ENCODE data around the gene STK40. TPM values are rescaled to one million over a fixed set of nuclear protein-coding genes. Genes with fewer than 3 reads are reported as not detected.

Gene STK40, protein sequence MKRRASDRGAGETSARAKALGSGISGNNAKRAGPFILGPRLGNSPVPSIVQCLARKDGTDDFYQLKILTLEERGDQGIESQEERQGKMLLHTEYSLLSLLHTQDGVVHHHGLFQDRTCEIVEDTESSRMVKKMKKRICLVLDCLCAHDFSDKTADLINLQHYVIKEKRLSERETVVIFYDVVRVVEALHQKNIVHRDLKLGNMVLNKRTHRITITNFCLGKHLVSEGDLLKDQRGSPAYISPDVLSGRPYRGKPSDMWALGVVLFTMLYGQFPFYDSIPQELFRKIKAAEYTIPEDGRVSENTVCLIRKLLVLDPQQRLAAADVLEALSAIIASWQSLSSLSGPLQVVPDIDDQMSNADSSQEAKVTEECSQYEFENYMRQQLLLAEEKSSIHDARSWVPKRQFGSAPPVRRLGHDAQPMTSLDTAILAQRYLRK
- 14.5 and 14.6 TPM in 2 replicates for total RNA-seq (2014; rRNA removed; shearing (Covaris generic))
- 55.8 TPM in 2 replicates for polyA plus RNA-seq (2015; cell fraction: cytosol; rRNA removed)
- polyA plus RNA-seq (2015; cell fraction: nucleus; rRNA removed), result 29.8 and 36.3 TPM in 2 replicates

DNA sequence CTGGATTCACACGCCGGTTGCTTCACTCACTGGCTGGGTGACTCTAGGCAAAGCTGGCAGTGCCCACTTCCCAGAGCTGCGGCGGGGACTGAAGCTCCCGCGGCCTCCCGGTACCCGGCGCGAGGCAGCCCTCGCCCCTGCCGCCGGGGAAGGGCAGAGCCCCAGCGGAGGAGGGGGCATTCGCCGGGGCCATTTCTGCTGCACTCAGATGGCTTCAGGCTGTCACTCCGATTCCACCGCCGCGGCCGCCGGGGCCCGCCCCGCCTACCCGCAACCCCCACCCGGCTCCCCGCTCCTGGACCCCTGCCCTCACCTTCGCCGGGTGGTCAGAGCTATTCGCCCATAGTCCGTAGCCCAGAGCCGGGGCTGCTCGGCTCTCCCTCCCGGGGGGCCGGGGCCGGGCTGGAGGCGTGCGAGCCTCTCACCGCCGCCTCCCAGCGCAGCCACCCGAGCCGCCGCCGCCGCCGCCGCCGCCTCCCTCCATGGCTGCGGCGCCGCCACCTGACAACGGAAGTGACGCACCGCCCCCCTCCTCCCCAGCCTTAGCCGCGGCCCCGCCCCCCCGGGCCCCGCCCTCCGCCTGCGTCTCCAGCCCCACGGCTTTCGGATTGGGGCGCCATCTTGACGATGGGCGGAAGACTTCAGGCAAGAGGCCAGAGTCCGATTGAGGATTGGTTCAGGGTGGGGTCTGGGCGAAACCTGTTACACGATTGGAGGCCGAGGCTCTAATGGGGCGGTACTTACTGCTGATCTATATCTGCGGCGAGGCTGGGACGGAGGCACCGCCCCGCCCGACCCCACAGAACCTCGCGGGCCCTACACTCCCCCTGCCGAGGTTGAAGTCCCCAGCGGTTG is at the start of gene STK40:
Gene STK40, minus strand, starts transcription at position 515 of the 855 bp plus-strand sequence. CDS start 24,592 bp downstream, outside the sequence.
- in situ Hi-C loops (cut with HindIII; ENCODE audit: low pct_unique_long_range_greater_than_20kb, low sequenced_read_pairs), result no loop called here
- DNase-seq (ENCODE audit: low read depth, low spot score), result peak; percentile 99

DNA sequence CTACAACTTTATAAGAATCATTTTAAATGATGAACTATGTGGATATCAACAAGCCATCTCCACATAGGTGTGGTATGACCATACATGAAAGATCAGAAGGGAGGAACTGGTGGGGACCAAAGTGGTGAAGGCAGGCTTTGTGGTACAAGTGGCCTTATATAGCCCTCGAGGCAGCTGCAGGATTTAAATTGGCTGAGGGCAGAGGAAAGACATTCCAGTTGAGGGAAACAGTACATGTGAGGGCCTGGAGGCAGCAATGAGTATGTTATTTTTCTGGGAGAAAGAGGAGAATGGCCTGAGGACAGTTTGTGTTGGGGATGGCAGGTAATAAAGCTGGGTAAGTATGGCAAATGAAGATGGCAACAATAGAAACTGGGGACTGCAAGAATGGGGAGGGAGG is 47.4 kb upstream of the STK40 start:
- no peak for DNase-seq (ENCODE audit: low read depth, low spot score)
- in situ Hi-C loops (cut with HindIII; ENCODE audit: low pct_unique_long_range_greater_than_20kb, low sequenced_read_pairs), result no loop called here

DNA sequence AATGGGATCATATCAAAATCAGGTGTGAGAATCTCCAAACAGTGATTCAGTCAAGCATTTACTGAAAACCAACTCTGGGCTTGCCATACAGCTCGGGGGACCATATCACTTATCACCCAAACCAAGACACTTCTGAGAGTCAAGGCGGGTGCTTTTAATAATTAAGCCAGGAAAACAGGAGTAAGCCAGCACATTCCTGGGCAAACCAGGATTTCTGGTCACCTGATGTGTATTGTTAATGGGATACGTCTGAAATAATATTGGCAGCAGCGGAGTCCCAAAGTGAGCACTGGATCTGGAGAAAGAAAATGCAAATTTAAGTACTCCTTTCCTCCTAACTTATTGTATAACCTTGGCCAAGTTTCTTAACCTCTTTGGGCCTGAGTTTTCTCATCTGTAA is 46.9 kb upstream of the STK40 start:
- in situ Hi-C loops (cut with HindIII; ENCODE audit: low pct_unique_long_range_greater_than_20kb, low sequenced_read_pairs), result no loop called here
- DNase-seq (ENCODE audit: low read depth, low spot score), result no peak

DNA sequence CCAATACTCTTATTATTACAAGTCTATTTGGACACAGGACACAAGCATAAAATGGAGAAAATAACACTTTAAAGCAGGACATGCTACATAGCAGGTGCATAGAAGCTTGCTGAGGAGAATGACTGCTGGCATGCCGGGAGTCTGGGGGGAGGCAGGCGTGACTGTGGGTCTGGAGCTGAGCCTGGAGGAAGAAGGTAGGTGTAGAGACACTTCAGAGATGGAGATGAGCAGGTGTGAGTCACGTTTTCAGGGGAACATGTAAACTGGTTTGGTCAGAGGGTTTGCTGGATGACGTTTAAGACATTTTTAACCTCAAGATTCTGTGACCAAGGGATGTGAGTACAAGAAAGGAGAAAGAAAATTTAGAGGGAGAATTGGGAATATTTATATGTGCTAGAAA is 40.1 kb upstream of the STK40 start:
- in situ Hi-C loops (cut with HindIII; ENCODE audit: low pct_unique_long_range_greater_than_20kb, low sequenced_read_pairs), result no loop called here

DNA sequence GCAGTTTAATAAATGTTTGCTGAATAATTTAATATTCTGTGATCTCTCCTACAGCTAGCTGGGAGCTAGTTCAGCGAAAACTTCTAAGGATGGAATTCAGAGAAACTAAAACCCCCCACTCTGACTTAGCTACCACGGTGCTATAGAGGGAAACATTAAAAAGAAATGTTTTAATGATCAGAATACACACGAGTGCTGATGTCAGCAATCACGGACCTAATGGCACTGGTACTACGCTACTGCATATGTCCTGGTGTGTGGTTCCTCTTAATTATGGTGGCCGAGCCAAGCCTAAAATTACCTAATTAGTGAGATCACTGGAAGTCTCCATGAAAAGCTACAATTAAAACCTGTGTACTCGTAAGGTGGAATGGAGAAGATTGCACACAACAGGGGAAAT is 35.9 kb upstream of the STK40 start:
- in situ Hi-C loops (cut with HindIII; ENCODE audit: low pct_unique_long_range_greater_than_20kb, low sequenced_read_pairs), result no loop called here
- DNase-seq (ENCODE audit: low read depth, low spot score), result no peak

More for the DNA sequence above, 40.1 kb upstream of the STK40 start:
- DNase-seq (ENCODE audit: low read depth, low spot score), result no peak

DNA sequence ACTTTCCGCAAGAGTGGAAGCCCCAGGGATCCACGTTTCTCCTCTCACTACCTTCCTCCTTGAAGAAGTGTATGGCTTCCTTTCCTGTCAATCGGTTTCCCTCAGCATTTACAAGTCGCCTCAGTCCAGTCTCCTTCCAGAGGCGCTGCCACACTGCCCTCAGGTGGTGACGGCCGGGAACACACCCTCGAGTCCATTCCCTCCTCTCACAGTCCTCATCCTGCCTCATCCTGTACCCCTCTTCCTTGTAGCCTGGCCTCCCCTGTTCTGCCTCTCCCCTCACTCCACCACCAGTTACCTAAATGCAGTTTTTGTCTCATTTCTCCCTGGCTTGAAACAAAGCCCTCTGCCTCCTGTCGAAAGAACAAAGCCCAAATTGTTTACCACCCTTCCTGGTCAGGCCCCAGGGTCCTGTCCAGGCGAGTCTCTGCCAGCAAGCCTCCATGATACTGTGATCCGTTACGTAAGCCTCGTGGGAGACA is 35.2 kb upstream of the STK40 start:
- in situ Hi-C loops (cut with HindIII; ENCODE audit: low pct_unique_long_range_greater_than_20kb, low sequenced_read_pairs), result no loop called here
- DNase-seq (ENCODE audit: low read depth, low spot score), result peak; percentile 84

DNA sequence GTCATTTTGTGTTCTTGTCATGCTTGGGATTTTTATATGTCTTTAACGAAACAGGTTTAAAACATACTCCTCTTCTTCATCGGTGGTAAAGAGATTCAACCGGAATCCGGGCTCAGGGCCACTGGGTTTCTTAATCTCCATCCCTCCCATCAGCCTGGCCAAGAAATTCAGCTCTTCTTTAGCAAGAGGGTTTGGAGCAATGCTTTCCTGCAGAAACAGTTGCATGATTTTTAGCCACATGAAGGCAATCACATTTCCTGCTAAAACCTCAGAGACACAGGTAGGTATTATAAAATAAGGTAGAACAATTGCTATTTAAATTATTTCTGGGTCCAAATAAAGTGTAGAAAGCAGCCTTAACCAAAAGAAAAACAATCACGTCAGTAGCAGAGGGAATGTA is 34.7 kb upstream of the STK40 start:
- DNase-seq (ENCODE audit: low read depth, low spot score), result no peak
- in situ Hi-C loops (cut with HindIII; ENCODE audit: low pct_unique_long_range_greater_than_20kb, low sequenced_read_pairs), result no loop called here

DNA sequence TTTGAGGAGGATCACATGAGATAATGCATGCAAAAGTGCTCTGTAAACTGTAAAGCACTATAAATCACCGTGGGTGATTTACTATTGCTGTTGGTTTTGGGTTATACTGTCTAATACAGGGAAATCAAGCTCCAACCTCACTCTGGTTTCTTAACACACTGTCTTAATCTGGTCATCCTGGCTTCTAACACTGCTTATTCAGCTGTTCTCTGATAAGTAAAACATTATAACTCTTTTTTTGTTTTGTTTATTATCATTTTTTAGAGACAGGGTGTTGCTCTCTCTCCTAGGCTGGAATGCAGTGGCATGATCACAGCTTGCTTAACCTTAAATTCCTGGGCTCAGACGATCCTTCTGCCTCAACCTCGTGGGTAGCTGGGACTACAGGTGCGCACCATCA is 33.8 kb upstream of the STK40 start:
- in situ Hi-C loops (cut with HindIII; ENCODE audit: low pct_unique_long_range_greater_than_20kb, low sequenced_read_pairs), result no loop called here
- DNase-seq (ENCODE audit: low read depth, low spot score), result no peak

DNA sequence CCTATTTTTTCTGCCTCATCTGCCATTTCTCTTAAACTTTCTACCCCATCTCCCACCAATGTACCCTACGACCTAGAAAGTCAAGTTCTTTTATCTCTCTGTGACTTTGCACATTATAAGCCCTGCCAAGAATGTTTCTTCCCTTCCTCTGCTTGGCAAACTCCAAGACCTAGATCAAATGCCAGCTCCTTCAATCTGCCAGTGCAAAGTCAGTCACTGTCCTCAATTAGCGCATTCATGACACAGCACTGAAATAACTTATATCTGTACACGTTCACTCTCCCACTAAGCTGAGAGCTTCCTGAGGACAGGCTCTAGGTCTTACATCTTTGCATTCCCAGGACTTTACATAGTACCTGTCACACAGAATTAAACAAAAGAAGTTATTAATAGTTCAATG is 33.4 kb upstream of the STK40 start:
- no peak for DNase-seq (ENCODE audit: low read depth, low spot score)
- in situ Hi-C loops (cut with HindIII; ENCODE audit: low pct_unique_long_range_greater_than_20kb, low sequenced_read_pairs), result no loop called here

DNA sequence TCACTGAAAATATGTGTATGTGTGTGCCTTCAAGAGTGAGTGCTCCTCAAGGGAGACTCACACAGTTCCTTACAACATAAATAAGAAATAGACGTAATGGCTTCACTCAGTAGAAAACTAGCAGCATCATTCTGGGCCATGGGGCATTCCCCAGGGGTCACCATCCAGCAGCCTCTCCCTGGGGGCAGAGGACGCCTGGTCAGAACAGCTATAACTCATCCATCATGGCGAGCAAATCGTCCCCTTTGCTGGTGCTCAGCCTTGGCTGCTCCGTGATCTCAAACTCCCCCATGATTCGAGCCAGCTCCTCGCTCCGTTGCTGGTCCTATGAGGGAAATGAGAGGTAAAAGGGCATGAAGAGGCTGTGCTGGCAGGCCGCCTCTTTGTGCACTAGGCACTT is 32.2 kb upstream of the STK40 start:
- in situ Hi-C loops (cut with HindIII; ENCODE audit: low pct_unique_long_range_greater_than_20kb, low sequenced_read_pairs), result no loop called here
- DNase-seq (ENCODE audit: low read depth, low spot score), result no peak

DNA sequence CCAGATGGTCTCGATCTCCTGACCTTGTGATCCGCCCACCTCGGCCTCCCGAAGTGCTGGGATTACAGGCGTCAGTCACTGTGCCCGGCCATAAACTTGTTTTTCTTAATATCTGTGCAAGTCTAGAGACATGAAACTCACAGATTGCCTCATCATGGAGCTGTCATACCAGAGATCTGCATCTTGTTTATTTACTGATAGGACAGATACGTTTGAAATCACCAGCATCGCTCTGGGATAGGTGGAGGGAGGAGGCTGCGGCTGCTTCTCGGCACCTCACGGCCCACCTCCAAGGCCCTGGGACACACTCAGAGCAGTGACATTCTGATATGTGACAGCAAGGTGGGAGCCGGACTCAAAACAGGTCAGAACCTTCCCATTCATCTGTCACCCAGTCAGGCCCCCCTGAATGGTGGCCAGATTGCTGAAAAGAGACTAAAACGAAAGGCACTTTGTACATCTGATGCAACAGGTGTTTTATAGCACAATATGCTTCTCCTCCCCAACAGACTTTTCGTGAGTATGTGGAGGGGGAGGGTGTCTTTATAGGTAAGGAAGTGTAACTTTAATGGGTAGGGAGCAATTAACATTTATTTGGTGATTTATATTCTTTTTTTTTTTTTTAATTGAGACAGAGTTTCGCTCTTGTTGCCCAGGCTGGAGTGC is 30.1 kb upstream of the STK40 start:
- DNase-seq (ENCODE audit: low read depth, low spot score), result no peak
- in situ Hi-C loops (cut with HindIII; ENCODE audit: low pct_unique_long_range_greater_than_20kb, low sequenced_read_pairs), result no loop called here

DNA sequence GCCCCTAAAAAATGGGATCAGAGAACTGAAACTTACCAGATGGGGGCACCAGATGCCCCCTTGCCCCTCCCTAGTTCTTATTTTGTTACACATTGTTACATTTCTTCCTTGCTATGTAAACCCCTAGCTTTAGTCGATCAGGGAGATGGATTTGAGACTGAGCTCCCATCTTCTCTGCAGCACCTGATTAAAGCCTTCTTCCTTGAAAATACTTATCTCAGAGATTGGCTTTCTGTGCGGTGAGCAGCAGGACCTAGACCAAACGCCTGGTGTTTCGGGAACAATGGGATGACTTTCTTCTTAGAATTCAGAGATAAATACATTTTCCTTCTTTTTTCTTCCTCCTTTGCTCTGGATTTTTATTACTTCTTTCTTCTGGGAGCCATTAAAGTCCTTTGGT is 28.7 kb upstream of the STK40 start:
- in situ Hi-C loops (cut with HindIII; ENCODE audit: low pct_unique_long_range_greater_than_20kb, low sequenced_read_pairs), result no loop called here
- DNase-seq (ENCODE audit: low read depth, low spot score), result no peak

DNA sequence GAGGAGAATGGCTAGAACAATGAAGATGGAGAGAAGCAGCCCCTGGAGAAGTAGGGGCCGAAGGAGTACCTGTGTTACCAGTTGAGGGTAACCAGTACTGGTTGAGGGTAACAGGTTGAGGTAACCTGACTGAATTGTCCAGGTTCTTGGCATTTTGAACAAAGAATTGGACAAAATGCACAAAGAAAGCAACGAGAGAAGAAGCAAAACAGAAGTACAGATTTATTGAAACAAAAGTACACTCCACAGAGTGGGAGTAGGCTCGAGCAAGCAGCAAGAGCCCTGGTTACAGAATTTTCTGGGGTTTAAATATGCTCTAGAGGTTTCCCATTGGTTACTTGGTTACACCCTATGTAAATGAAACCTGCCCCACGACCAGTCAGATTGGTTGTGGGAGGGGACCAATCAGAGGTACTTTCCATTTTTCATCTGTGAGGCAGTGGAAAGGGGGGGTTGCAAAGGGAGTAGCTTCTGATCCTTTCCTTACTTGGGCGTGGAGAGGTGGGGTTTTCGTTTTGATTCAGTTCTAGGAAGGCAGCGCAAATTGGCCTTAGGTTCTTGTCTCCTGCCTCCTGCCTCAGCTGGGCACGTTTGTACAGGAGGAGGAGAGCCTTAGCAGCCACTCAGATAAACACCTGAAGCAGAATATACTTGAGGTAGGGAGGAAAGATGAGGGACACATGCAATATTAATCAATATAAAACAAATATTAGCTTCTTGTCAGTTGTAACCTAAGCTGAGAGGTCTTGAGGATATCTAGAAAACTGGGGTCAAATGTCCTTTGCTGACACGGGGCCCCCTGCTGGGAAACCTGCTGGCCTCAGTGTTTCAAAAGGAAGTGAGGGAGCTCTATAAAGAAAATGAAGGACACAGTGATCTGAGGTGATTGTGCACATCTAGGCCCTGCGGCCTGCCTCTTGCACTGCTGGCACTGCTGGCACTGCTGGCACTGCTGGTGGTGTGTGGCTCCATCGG is 26.2 kb upstream of the STK40 start:
- in situ Hi-C loops (cut with HindIII; ENCODE audit: low pct_unique_long_range_greater_than_20kb, low sequenced_read_pairs), result no loop called here
- peak; percentile 45 for DNase-seq (ENCODE audit: low read depth, low spot score)

DNA sequence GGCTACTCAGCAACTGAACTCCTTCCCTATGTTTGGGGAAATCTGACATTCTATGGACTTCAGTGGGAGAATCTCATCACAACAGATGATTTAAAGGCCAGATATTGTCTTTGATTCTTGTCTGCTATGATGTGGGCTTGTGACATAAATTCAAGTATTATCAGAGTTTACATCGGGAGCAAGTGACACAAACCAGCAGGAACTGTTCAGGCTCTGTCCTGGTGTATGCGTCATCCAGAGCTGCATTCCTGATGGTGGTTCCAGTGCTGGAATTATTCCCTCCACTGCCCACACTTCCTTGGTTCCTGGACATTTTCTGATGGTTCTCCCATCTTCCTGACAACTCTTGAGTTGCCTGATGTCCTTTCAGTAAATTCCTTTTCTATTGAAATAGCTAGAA is 22.8 kb upstream of the STK40 start:
- no peak for DNase-seq (ENCODE audit: low read depth, low spot score)
- in situ Hi-C loops (cut with HindIII; ENCODE audit: low pct_unique_long_range_greater_than_20kb, low sequenced_read_pairs), result no loop called here

DNA sequence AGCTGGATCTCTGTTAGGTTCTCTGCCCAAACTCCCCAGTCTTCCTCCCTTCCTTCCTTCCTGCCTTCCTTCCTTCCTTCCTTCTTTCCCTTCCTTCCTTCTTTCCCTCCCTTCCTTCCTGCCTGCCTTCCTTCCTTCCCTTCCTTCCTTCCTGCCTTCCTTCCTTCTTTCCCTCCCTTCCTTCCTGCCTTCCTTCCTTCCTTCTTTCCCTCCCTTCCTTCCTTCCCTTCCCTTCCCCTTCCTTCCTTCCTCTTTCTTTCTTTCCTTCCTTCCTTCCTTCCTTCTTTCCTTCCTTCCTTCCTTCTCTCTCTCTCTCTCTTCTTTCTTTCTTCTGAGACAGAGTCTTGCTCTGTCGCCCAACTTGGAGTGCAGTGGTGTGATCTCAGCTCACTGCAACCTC is 20.7 kb upstream of the STK40 start:
- in situ Hi-C loops (cut with HindIII; ENCODE audit: low pct_unique_long_range_greater_than_20kb, low sequenced_read_pairs), result no loop called here
- DNase-seq (ENCODE audit: low read depth, low spot score), result no peak

DNA sequence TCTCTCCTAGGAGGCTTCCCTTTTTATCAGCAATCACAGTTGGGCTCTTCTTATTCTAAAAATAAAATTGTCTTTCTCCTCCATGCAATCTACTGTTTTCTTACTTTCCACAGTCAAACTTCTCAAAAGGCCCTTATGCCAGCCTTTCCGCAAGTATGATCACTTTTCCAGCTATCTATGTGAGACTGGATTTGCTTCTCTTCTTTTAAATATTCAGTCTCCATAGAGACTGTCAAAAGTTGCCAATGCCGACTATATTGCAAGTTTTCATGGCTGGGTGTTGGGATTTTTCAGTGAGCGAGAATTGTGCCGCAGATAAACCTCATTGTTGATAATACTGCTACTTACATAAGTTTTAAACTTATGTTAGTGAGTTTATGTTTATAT is 16.8 kb upstream of the STK40 start:
- in situ Hi-C loops (cut with HindIII; ENCODE audit: low pct_unique_long_range_greater_than_20kb, low sequenced_read_pairs), result no loop called here
- DNase-seq (ENCODE audit: low read depth, low spot score), result no peak

All from SK-MEL-5 (cell line).